Measurements from ENCODE around the gene CMC2. TPM values are rescaled to one million over a fixed set of nuclear protein-coding genes. Genes with fewer than 3 reads are reported as not detected.

Gene CMC2
- total RNA-seq, 1 donor from 2014 or later, result 18.1 TPM

DNA sequence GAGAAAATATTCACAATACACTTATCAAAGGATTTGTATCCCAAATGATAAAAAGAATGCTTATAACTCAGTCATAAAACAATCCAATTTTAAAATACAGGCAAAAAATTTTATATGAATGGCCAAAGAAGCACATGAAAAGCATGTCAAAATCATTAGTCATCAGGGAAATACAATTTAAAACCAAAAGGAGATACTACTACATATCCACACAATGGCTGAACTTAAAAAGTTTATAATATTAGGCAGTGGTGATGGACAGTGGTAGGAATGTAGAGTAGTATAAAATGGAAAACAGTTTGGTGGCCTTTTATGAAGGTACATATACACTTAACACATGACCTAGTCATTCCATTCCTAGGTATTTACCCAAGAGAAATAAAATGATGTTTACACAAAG lies 12.2 kb downstream of the CMC2 start:
- H3K4me3 Mint-ChIP-seq, result no peak overlapping the region
- peaks cover 21% of the 10 kb centered on the region for H3K36me3 Mint-ChIP-seq (ENCODE audit: low read depth)
- TF ChIP-seq CTCF (IDR thresholded peaks at IDR 0.05), result no peak
- intact Hi-C loops (cut with micrococcal nuclease), result no loop called here
- H3K4me1 Mint-ChIP-seq, result peaks cover 32% of the 10 kb centered on the region
- no peak for DNase-seq
- POLR2A ChIA-PET, result interaction anchor here (0.7 kb wide), 1 partner anchor 90 kb away, joined by 4 read pairs; no protein-coding TSS in a partner anchor
- H3K9me3 Mint-ChIP-seq, result no peaks in the 10 kb centered on the region
- no peak for ATAC-seq (ENCODE audit: low read depth)
- no peaks in the 10 kb centered on the region for H3K27me3 Mint-ChIP-seq
- H3K27ac Mint-ChIP-seq, result no peak overlapping the region
- CTCF ChIA-PET, result no interaction called here

- H3K27ac Mint-ChIP-seq, result no peak overlapping the region
- no peak overlapping the region for H3K4me3 Mint-ChIP-seq
- CTCF ChIA-PET, result interaction anchor here (0.9 to 1.9 kb wide), 2 partner anchors 35 to 42 kb away, joined by 3 to 6 read pairs; partner anchors contain the start of gene ATMIN
- H3K36me3 Mint-ChIP-seq (ENCODE audit: low read depth), result peaks cover 21% of the 10 kb centered on the region
- ATAC-seq (ENCODE audit: low read depth) (no peak), DNase-seq (no peak)
- no peaks in the 10 kb centered on the region for H3K9me3 Mint-ChIP-seq
- H3K27me3 Mint-ChIP-seq, result no peaks in the 10 kb centered on the region
- TF ChIP-seq CTCF (IDR thresholded peaks at IDR 0.05), result no peak
- POLR2A ChIA-PET, result interaction anchor here (0.7 kb wide), 1 partner anchor 91 kb away, joined by 4 read pairs; no protein-coding TSS in a partner anchor
- intact Hi-C loops (cut with micrococcal nuclease), result no loop called here
- H3K4me1 Mint-ChIP-seq, result peaks cover 26% of the 10 kb centered on the region
Observed at GRCh38 chr16:80993834-80994233, 12.9 kb downstream of the CMC2 start.

GRCh38 chr16:80993307-80993706 lies 13.4 kb downstream of the CMC2 start:
- peaks cover 21% of the 10 kb centered on the region for H3K36me3 Mint-ChIP-seq (ENCODE audit: low read depth)
- ChIA-PET POLR2A (interaction anchor here (0.6 kb wide), 1 partner anchor 50 kb away, joined by 6 read pairs; no protein-coding TSS in a partner anchor), CTCF (interaction anchor here (0.9 to 1.9 kb wide), 2 partner anchors 36 to 42 kb away, joined by 3 to 6 read pairs; partner anchors contain the start of gene ATMIN)
- intact Hi-C loops (cut with micrococcal nuclease), result no loop called here
- H3K27ac Mint-ChIP-seq, result no peak overlapping the region
- H3K4me3 Mint-ChIP-seq, result no peak overlapping the region
- H3K9me3 Mint-ChIP-seq, result no peaks in the 10 kb centered on the region
- no peak for TF ChIP-seq CTCF (IDR thresholded peaks at IDR 0.05)
- DNase-seq (no peak), ATAC-seq (ENCODE audit: low read depth) (no peak)
- peaks cover 21% of the 10 kb centered on the region for H3K4me1 Mint-ChIP-seq
- no peaks in the 10 kb centered on the region for H3K27me3 Mint-ChIP-seq

- ATAC-seq (ENCODE audit: low read depth), result no peak
- no peak for DNase-seq
- peaks cover 23% of the 10 kb centered on the region for H3K36me3 Mint-ChIP-seq (ENCODE audit: low read depth)
- no peak for TF ChIP-seq CTCF (IDR thresholded peaks at IDR 0.05)
- POLR2A ChIA-PET, result interaction anchor here (0.6 kb wide), 1 partner anchor 50 kb away, joined by 6 read pairs; no protein-coding TSS in a partner anchor
- H3K4me1 Mint-ChIP-seq, result peaks cover 15% of the 10 kb centered on the region
- CTCF ChIA-PET, result interaction anchor here (0.9 to 1.9 kb wide), 2 partner anchors 36 to 43 kb away, joined by 3 to 6 read pairs; partner anchors contain the start of gene ATMIN
- no peak overlapping the region for H3K27ac Mint-ChIP-seq
- no peak overlapping the region for H3K4me3 Mint-ChIP-seq
- intact Hi-C loops (cut with micrococcal nuclease), result no loop called here
- H3K9me3 Mint-ChIP-seq, result no peaks in the 10 kb centered on the region
- no peaks in the 10 kb centered on the region for H3K27me3 Mint-ChIP-seq
Observed at GRCh38 chr16:80992676-80993293, 13.9 kb downstream of the CMC2 start.

DNA sequence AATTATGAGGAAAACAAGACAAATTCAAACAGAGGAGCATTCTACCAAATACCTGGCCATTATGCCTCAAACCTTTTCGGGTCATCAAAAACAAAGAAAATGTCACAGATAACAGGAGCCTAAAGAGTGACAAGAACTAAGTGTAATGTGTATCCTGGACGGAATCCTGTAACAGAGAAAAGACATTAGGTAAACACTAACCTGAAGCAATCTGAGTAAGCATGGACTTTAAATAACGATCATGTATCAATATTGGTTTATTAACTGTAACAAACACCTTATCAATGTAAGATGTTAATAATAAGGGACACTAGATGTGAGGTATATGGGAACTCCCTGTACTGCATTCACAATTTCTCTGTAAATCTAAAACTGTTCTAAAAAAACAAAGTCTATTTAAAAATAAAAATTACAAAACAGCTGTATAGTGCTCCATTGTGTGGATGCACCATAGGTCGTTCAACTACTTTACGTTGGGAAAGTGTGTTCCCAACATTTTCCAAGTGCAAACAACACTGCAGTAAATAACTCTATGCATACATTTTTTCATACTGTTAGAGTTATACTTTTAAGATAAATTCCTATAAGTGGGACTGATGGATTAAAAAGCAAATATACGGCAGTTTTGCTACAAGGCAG lies 14.8 kb downstream of the CMC2 start:
- no peak for TF ChIP-seq CTCF (IDR thresholded peaks at IDR 0.05)
- H3K9me3 Mint-ChIP-seq, result no peaks in the 10 kb centered on the region
- no peak overlapping the region for H3K27ac Mint-ChIP-seq
- H3K4me3 Mint-ChIP-seq, result no peak overlapping the region
- ChIA-PET POLR2A (no interaction called here), CTCF (interaction anchor here (1.9 kb wide), 1 partner anchor 44 kb away, joined by 6 read pairs; the partner anchor contains the start of gene ATMIN)
- DNase-seq, result no peak
- intact Hi-C loops (cut with micrococcal nuclease), result no loop called here
- ATAC-seq (ENCODE audit: low read depth), result no peak
- H3K27me3 Mint-ChIP-seq, result no peaks in the 10 kb centered on the region
- peaks cover 8% of the 10 kb centered on the region for H3K4me1 Mint-ChIP-seq
- peaks cover 28% of the 10 kb centered on the region for H3K36me3 Mint-ChIP-seq (ENCODE audit: low read depth)
